OCI-LY1 (cell line): ENCODE results near the gene ADAMTS8.

Source experiments
- EZH2 ChIP-seq: fragments of 200-600 bp; sonication (generic), shearing (Covaris generic); IDR thresholded peaks from 2 replicates; pipeline ENCODE4 v1.8.0; 2017; ENCODE audit warnings: borderline replicate concordance, mixed run types, mild to moderate bottlenecking, antibody characterized with exemption, low read length, moderate library complexity, mixed read lengths
- TF ChIP-seq, protein P1 (sequence below): fragments of 200-600 bp; sonication (generic), shearing (Covaris generic); IDR thresholded peaks from 2 replicates; pipeline ENCODE4 v1.5.1; 2017; ENCODE audit warnings: mild to moderate bottlenecking, antibody characterized with exemption, low read length, moderate library complexity, mixed read lengths

DNA sequence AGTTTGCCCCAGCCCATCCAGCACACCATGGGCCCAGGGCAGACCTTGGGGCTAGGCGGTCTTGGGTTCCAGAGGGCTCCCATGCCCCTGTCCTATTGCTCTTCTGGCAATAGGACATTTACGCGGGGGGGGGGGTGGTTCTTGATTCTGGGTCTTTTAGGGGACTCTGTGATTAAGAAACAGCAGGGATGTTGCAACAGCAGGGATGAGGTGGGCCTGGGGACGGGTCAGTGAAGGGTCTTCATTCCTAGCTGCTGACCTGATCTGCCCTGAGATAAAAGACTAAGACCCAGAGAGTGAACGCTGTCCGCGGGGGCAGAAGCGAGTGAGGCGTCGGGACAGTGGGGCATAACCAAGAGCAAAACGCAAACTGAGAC, 19.6 kb upstream of the ADAMTS8 start:
- TF ChIP-seq, protein P1, sequence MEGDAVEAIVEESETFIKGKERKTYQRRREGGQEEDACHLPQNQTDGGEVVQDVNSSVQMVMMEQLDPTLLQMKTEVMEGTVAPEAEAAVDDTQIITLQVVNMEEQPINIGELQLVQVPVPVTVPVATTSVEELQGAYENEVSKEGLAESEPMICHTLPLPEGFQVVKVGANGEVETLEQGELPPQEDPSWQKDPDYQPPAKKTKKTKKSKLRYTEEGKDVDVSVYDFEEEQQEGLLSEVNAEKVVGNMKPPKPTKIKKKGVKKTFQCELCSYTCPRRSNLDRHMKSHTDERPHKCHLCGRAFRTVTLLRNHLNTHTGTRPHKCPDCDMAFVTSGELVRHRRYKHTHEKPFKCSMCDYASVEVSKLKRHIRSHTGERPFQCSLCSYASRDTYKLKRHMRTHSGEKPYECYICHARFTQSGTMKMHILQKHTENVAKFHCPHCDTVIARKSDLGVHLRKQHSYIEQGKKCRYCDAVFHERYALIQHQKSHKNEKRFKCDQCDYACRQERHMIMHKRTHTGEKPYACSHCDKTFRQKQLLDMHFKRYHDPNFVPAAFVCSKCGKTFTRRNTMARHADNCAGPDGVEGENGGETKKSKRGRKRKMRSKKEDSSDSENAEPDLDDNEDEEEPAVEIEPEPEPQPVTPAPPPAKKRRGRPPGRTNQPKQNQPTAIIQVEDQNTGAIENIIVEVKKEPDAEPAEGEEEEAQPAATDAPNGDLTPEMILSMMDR = no peak
- no peak for TF ChIP-seq EZH2
